ENCODE data around the gene TMEM247. TPM values are rescaled to one million over a fixed set of nuclear protein-coding genes. Genes with fewer than 3 reads are reported as not detected.
A peak's percentile ranks its signal among the peaks of the same experiment; 100 is the strongest.

The TMEM247 gene
- not detected in 2 replicates for total RNA-seq (2021)
- long read RNA-seq: 0 reads

GRCh38 chr2:46479265-46479664, at the start of gene TMEM247:
Gene TMEM247, plus strand, starts transcription at chr2:46479565.
- TF ChIP-seq, protein P1, sequence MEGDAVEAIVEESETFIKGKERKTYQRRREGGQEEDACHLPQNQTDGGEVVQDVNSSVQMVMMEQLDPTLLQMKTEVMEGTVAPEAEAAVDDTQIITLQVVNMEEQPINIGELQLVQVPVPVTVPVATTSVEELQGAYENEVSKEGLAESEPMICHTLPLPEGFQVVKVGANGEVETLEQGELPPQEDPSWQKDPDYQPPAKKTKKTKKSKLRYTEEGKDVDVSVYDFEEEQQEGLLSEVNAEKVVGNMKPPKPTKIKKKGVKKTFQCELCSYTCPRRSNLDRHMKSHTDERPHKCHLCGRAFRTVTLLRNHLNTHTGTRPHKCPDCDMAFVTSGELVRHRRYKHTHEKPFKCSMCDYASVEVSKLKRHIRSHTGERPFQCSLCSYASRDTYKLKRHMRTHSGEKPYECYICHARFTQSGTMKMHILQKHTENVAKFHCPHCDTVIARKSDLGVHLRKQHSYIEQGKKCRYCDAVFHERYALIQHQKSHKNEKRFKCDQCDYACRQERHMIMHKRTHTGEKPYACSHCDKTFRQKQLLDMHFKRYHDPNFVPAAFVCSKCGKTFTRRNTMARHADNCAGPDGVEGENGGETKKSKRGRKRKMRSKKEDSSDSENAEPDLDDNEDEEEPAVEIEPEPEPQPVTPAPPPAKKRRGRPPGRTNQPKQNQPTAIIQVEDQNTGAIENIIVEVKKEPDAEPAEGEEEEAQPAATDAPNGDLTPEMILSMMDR (conservative IDR thresholded peaks at IDR 0.05): no peak
- no CpG with 5 or more reads among the region's 5 CpGs for WGBS (ENCODE audit: extremely low coverage, insufficient read length, low lambda C conversion rate)
- H2BK5ac ChIP-seq (ENCODE audit: insufficient read length, low read length): no peak within 1 kb of the TSS
- no peak within 1 kb of the TSS for H2BK15ac ChIP-seq (ENCODE audit: low read depth, low read length)
- H3K9ac ChIP-seq (ENCODE audit: extremely low read depth, insufficient read length, low read length): no peak within 1 kb of the TSS
- H3K56ac ChIP-seq (ENCODE audit: insufficient read length, low read depth, low read length): no peak within 1 kb of the TSS
- H3K14ac ChIP-seq (ENCODE audit: insufficient read depth, low read length): no peak within 1 kb of the TSS; the same call in 1 of the 2 replicates
- H3T11ph ChIP-seq (ENCODE audit: low read length): no peak within 1 kb of the TSS
- no peak within 1 kb of the TSS for H2BK12ac ChIP-seq (ENCODE audit: insufficient read length, low read depth, low read length)
- peaks cover 17 to 28% of the 10 kb centered on the region in 2 experiments; a peak in 4 of 5 replicates for H3K9me3 Mint-ChIP-seq
- H3K23ac ChIP-seq (ENCODE audit: insufficient read length, low read depth, low read length): no peak within 1 kb of the TSS
- H2AFZ ChIP-seq (ENCODE audit: low read length): no peak within 1 kb of the TSS
- no peak within 1 kb of the TSS for H4K91ac ChIP-seq (ENCODE audit: insufficient read length, low read depth, low read length)
- H3K4ac ChIP-seq (ENCODE audit: low read depth, low read length): no peak within 1 kb of the TSS
- no peaks in the 10 kb centered on the region for H4K20me1 ChIP-seq (ENCODE audit: control insufficient read depth, insufficient read depth, insufficient read length)
- H3K4me3 Mint-ChIP-seq: peak within 1 kb of the TSS in 1 of 2 experiments; percentile 21; a peak in 1 of 5 replicates
- H3K9me3 ChIP-seq (ENCODE audit: control insufficient read depth, low read depth, low read length): no peaks in the 10 kb centered on the region
- H3K4me1 Mint-ChIP-seq: peaks cover 11 to 16% of the 10 kb centered on the region in 2 experiments; a peak in 3 of 4 replicates
- H3K4me2 ChIP-seq (ENCODE audit: insufficient read depth, insufficient read length, low read length): no peak within 1 kb of the TSS
- H3K79me1 ChIP-seq (ENCODE audit: insufficient read depth, low read depth, low read length, poor library complexity, severe bottlenecking): no peaks in the 10 kb centered on the region
- no peak within 1 kb of the TSS for H3K18ac ChIP-seq (ENCODE audit: insufficient read length, low read depth, low read length)
- H3K27ac ChIP-seq (ENCODE audit: insufficient read length, low read depth, low read length): no peak within 1 kb of the TSS
- no peaks in the 10 kb centered on the region for H3K27me3 ChIP-seq (ENCODE audit: insufficient read depth, low read length)
- H2BK120ac ChIP-seq (ENCODE audit: low read depth, low read length, poor library complexity, severe bottlenecking): no peak within 1 kb of the TSS
- H3K36me3 Mint-ChIP-seq (ENCODE audit: insufficient read depth in 1 of 3, low read depth in 3 of 3): peaks cover 12 to 17% (median 13%) of the 10 kb centered on the region in 3 experiments
- H2AK5ac ChIP-seq (ENCODE audit: insufficient read length, low read length): no peak within 1 kb of the TSS
- H3K27me3 Mint-ChIP-seq (ENCODE audit: low read depth): peaks cover 31% of the 10 kb centered on the region
- H3K27ac Mint-ChIP-seq: no peak within 1 kb of the TSS
- H3K79me2 ChIP-seq (ENCODE audit: insufficient read depth, low read length): no peaks in the 10 kb centered on the region
- H2BK20ac ChIP-seq (ENCODE audit: low read depth, low read length, poor library complexity, severe bottlenecking): no peak within 1 kb of the TSS
- peaks cover 10% of the 10 kb centered on the region; the same call in 1 of the 2 replicates for H3K4me1 ChIP-seq (ENCODE audit: insufficient read depth, low read length)
- no peaks in the 10 kb centered on the region for H3K23me2 ChIP-seq (ENCODE audit: insufficient read length, low read depth, low read length, poor library complexity, severe bottlenecking)
- no peak for DNase-seq
- H4K8ac ChIP-seq (replicated peaks; ENCODE audit: insufficient read length, low read depth, low read length): no peak within 1 kb of the TSS
- peak within 1 kb of the TSS; percentile 21 for H4K5ac ChIP-seq (ENCODE audit: insufficient read length, low read depth, low read length)

All from H9 (cell line).